HEK293 (cell line): ENCODE measurements around the gene CDC42EP2.

ENCODE experiments used
- CTCF ChIP-seq: fragments of 450-650 bp; formaldehyde crosslinking; IDR thresholded peaks from 2 replicates; pipeline ENCODE4 v1.5.1; 2016; ENCODE audit warnings: missing biosample characterization, missing genetic modification characterization
- MYNN ChIP-seq: fragments of 450-650 bp; formaldehyde crosslinking; IDR thresholded peaks from 2 replicates; pipeline ENCODE4 v1.5.1; 2016; ENCODE audit warnings: missing biosample characterization, missing genetic modification characterization, borderline replicate concordance
- PBX3 ChIP-seq: sonication (generic); formaldehyde crosslinking; IDR thresholded peaks from 2 replicates; pipeline ENCODE4 v1.8.1; 2022; ENCODE audit warnings: mild to moderate bottlenecking, moderate library complexity, missing genetic modification reagents
- ZBTB17 ChIP-seq: fragments of 450-650 bp; formaldehyde crosslinking; IDR thresholded peaks from 2 replicates; pipeline ENCODE4 v1.5.1; 2016; ENCODE audit warnings: missing biosample characterization, missing genetic modification characterization
- ZNF341 ChIP-seq: fragments of 450-650 bp; formaldehyde crosslinking; IDR thresholded peaks from 2 replicates; pipeline ENCODE4; 2016; ENCODE audit warnings: low read depth, missing biosample characterization, missing genetic modification characterization
- ZNF354C ChIP-seq: fragments of 450-650 bp; formaldehyde crosslinking; IDR thresholded peaks from 2 replicates; pipeline ENCODE4 v1.5.1; 2016; ENCODE audit warnings: missing biosample characterization, missing genetic modification characterization, low read depth, borderline replicate concordance
- ZNF558 ChIP-seq: fragments of 450-650 bp; formaldehyde crosslinking; IDR thresholded peaks from 2 replicates; pipeline ENCODE4 v1.5.1; 2016; ENCODE audit warnings: missing biosample characterization, missing genetic modification characterization
- ZNF571 ChIP-seq: fragments of 450-650 bp; formaldehyde crosslinking; IDR thresholded peaks from 2 replicates; pipeline ENCODE4 v1.5.0; 2017; ENCODE audit warnings: missing biosample characterization, missing genetic modification characterization
- ZNF600 ChIP-seq: fragments of 450-650 bp; formaldehyde crosslinking; IDR thresholded peaks from 2 replicates; pipeline ENCODE4 v1.5.1; 2016; ENCODE audit warnings: missing biosample characterization, missing genetic modification characterization
- ZNF645 ChIP-seq: fragments of 450-650 bp; formaldehyde crosslinking; IDR thresholded peaks from 2 replicates; pipeline ENCODE4; 2016; ENCODE audit warnings: missing biosample characterization, missing genetic modification characterization

GRCh38 chr11:65354265-65355012 lies 39.8 kb downstream of the CDC42EP2 start, which contains the start of gene TIGD3:
- no peak for TF ChIP-seq ZNF558 (tag by site-specific recombination)
- no peak for TF ChIP-seq ZNF571 (tag by site-specific recombination)
- no peak for TF ChIP-seq ZNF600 (tag by site-specific recombination)
- TF ChIP-seq ZNF341 (tag by site-specific recombination) = 0 out of 2 replicates have a peak, but pooled peaks have one; percentile 17
- TF ChIP-seq MYNN (tag by site-specific recombination) = no peak
- no peak for TF ChIP-seq PBX3 (CRISPR knock-in tag)
- peak; percentile 61; the same call in 1 of the 2 replicates for TF ChIP-seq ZBTB17 (tag by site-specific recombination)
- 0 out of 2 replicates have a peak, but pooled peaks have one; percentile 25 for TF ChIP-seq CTCF (tag by site-specific recombination)
- TF ChIP-seq ZNF354C = no peak
- TF ChIP-seq ZNF645 = no peak
